ENCODE measurements around the gene SLC4A5.

The SLC4A5 gene

GRCh38 chr2:74278694-74279093 is 64.5 kb downstream of the SLC4A5 start:
- CTCF ChIA-PET = interaction anchor here (0.5 kb wide), 1 partner anchor 112 kb away, joined by 3 read pairs; no protein-coding TSS in a partner anchor
- POLR2A ChIA-PET (ENCODE audit: low non-redundant PET) = no interaction called here
- no peak overlapping the region for H3K27ac ChIP-seq
- DNase-seq (ENCODE audit: low spot score) = no peak
- TF ChIP-seq CTCF (conservative IDR thresholded peaks at IDR 0.05; ENCODE audit: low read depth) = no peak

- no peak overlapping the region for H3K27ac ChIP-seq
- DNase-seq (ENCODE audit: low spot score) = no peak
- POLR2A ChIA-PET (ENCODE audit: low non-redundant PET) = no interaction called here
- CTCF ChIA-PET = no interaction called here
- TF ChIP-seq CTCF (conservative IDR thresholded peaks at IDR 0.05; ENCODE audit: low read depth) = no peak
Measured at GRCh38 chr2:74278176-74278575, 65.0 kb downstream of the SLC4A5 start.

- TF ChIP-seq CTCF (conservative IDR thresholded peaks at IDR 0.05; ENCODE audit: low read depth) = no peak
- ChIA-PET POLR2A (ENCODE audit: low non-redundant PET) (no interaction called here), CTCF (interaction anchor here (0.6 kb wide), 1 partner anchor 75 kb away, joined by 3 read pairs; no protein-coding TSS in a partner anchor)
- H3K27ac ChIP-seq = no peak overlapping the region
- DNase-seq (ENCODE audit: low spot score) = no peak
Measured at GRCh38 chr2:74275228-74275627, 68.0 kb downstream of the SLC4A5 start.

GRCh38 chr2:74269667-74270066 is 73.5 kb downstream of the SLC4A5 start:
- H3K27ac ChIP-seq = no peak overlapping the region
- ChIA-PET POLR2A (ENCODE audit: low non-redundant PET) (no interaction called here), CTCF (interaction anchor here (0.8 kb wide), 1 partner anchor 65 kb away, joined by 4 read pairs; no protein-coding TSS in a partner anchor)
- no peak for DNase-seq (ENCODE audit: low spot score)
- no peak for TF ChIP-seq CTCF (conservative IDR thresholded peaks at IDR 0.05; ENCODE audit: low read depth)

- 0 out of 2 replicates have a peak, but pooled peaks have one; percentile 20 for TF ChIP-seq CTCF (conservative IDR thresholded peaks at IDR 0.05; ENCODE audit: low read depth)
- H3K27ac ChIP-seq = no peak overlapping the region
- peak; percentile 59 for DNase-seq (ENCODE audit: low spot score)
- CTCF ChIA-PET = interaction anchor here (0.6 to 1.0 kb wide), 2 partner anchors 40 to 119 kb away, joined by 3 read pairs; no protein-coding TSS in a partner anchor
- POLR2A ChIA-PET (ENCODE audit: low non-redundant PET) = no interaction called here
Measured at GRCh38 chr2:74267068-74267467, 76.1 kb downstream of the SLC4A5 start.

- no peak for DNase-seq (ENCODE audit: low spot score)
- CTCF ChIA-PET = interaction anchor here (0.6 kb wide), 1 partner anchor 219 kb away, joined by 3 read pairs; the partner anchor contains the start of genes CCDC142 and TTC31
- no peak overlapping the region for H3K27ac ChIP-seq
- POLR2A ChIA-PET (ENCODE audit: low non-redundant PET) = no interaction called here
- TF ChIP-seq CTCF (conservative IDR thresholded peaks at IDR 0.05; ENCODE audit: low read depth) = no peak
Measured at GRCh38 chr2:74264281-74264680, 78.9 kb downstream of the SLC4A5 start.
